Endothelial cell of umbilical vein (primary cell): Measurements from ENCODE around the gene SLC44A1. TPM values are rescaled to one million over a fixed set of nuclear protein-coding genes. Genes with fewer than 3 reads are reported as not detected.

ENCODE experiments used
- BruUV-seq: library from RNA; stranded (reverse); fragments of 400-500 nt; replicated peaks from 2 replicates; lab custom pipeline; 2021; lab: Mats Ljungman, UMichigan
- CTCF ChIA-PET: fragments of 300-600, 350-600 bp; sonication (Branson Sonifier 250); formaldehyde crosslinking; loops from one replicate; lab custom pipeline; 2021; ENCODE audit warnings: antibody characterized with exemption, inconsistent platforms; lab: Charles Lee
- POLR2A ChIA-PET: fragments of 300-600, 350-600 bp; sonication (Branson Sonifier 250); formaldehyde crosslinking; loops from one replicate; lab custom pipeline; 2021; ENCODE audit warnings: antibody characterized with exemption, inconsistent platforms; lab: Charles Lee
- DNase-seq: peaks from one replicate; pipeline ENCODE4 v3.0.0-alpha.2; 2011; ENCODE audit warnings: low read depth, low spot score
- FAIRE-seq: peaks from 2 replicates; lab custom pipeline; 2011; peaks lifted over from hg19 to GRCh38; lab: Jason Lieb, UNC
- H2AFZ ChIP-seq: 2 replicates; pipeline ENCODE4 v1.6.0; 2012; ENCODE audit warnings: low read depth, low read length, control low read depth, inconsistent platforms
- H3K27ac ChIP-seq: 2 replicates; pipeline ENCODE4 v1.5.1; 2011; ENCODE audit warnings: low read depth, mild to moderate bottlenecking, control low read depth, low read length, moderate library complexity; ENCODE audit not compliant: insufficient read depth
- H3K27me3 ChIP-seq, 2 experiments: 2 replicates each; pipeline versions ENCODE4 v1.6.0 to v1.6.1; 2011; ENCODE audit warnings: low read length in 2 of 2, mixed read lengths in 1 of 2; ENCODE audit not compliant: control insufficient read depth in 2 of 2, insufficient read depth in 2 of 2
- H3K36me3 ChIP-seq, 2 experiments: 2 replicates in 1 of 2; 3 replicates in 1 of 2; pipeline ENCODE4 v1.5.1; 2011; ENCODE audit warnings: low read length in 2 of 2, mild to moderate bottlenecking in 1 of 2, moderate library complexity in 1 of 2; ENCODE audit not compliant: control insufficient read depth in 2 of 2, insufficient read depth in 2 of 2; ENCODE audit errors: extremely low read depth in 1 of 2
- H3K4me1 ChIP-seq: 3 replicates; pipeline ENCODE4 v1.5.1; 2011; ENCODE audit warnings: mild to moderate bottlenecking, low read length; ENCODE audit not compliant: control insufficient read depth, insufficient read depth; ENCODE audit errors: extremely low read depth
- H3K4me2 ChIP-seq: 2 replicates; pipeline ENCODE4 v1.6.1; 2011; ENCODE audit warnings: low read length, control low read depth, mixed read lengths; ENCODE audit not compliant: insufficient read depth
- H3K4me3 ChIP-seq, 3 experiments: fragments of 200-600 bp in 1 of 3; sonication (generic), shearing (Covaris generic) in 1 of 3; replicated peaks in 1 of 3; 2 replicates each; pipeline ENCODE4 v1.5.1; 2011 to 2016; ENCODE audit warnings: control low read depth in 3 of 3, low read length in 3 of 3, mild to moderate bottlenecking in 2 of 3, inconsistent platforms in 1 of 3, low read depth in 1 of 3, moderate library complexity in 1 of 3; ENCODE audit not compliant: insufficient read depth in 1 of 3
- H3K79me2 ChIP-seq: 2 replicates; pipeline ENCODE4 v1.6.0; 2012; ENCODE audit warnings: low read length, inconsistent platforms; ENCODE audit not compliant: control insufficient read depth, insufficient read depth
- H3K9ac ChIP-seq: replicated peaks from 2 replicates; pipeline ENCODE3; 2011; ENCODE audit warnings: low read length, control low read depth; ENCODE audit not compliant: insufficient read depth; ENCODE audit errors: extremely low read depth
- H3K9me1 ChIP-seq: replicated peaks from 3 replicates; pipeline ENCODE4 v1.6.0; 2011; ENCODE audit warnings: mild to moderate bottlenecking, low read length; ENCODE audit not compliant: control insufficient read depth, insufficient read depth; ENCODE audit errors: extremely low read depth
- H3K9me3 ChIP-seq: replicated peaks from 2 replicates; pipeline ENCODE4 v1.5.1; 2012; ENCODE audit warnings: low read length, inconsistent platforms; ENCODE audit not compliant: control insufficient read depth, insufficient read depth
- H4K20me1 ChIP-seq: replicated peaks from 2 replicates; pipeline ENCODE3; 2011; ENCODE audit warnings: mild to moderate bottlenecking, low read length; ENCODE audit not compliant: control insufficient read depth, insufficient read depth; ENCODE audit errors: extremely low read depth
- EZH2 ChIP-seq: IDR thresholded peaks from 2 replicates; pipeline ENCODE4 v1.6.1; 2012; ENCODE audit warnings: borderline replicate concordance, low read depth, mild to moderate bottlenecking, moderate library complexity, low read length, inconsistent platforms; ENCODE audit not compliant: severe bottlenecking
- FOS ChIP-seq: IDR thresholded peaks from 2 replicates; pipeline ENCODE4 v1.6.1; 2011; ENCODE audit warnings: mild to moderate bottlenecking, low read length, moderate library complexity, borderline replicate concordance; ENCODE audit not compliant: insufficient read depth
- GATA2 ChIP-seq: IDR thresholded peaks from 2 replicates; pipeline ENCODE4 v1.7.0; 2011; ENCODE audit warnings: low read depth, mild to moderate bottlenecking, moderate library complexity, mixed read lengths, low read length; ENCODE audit not compliant: insufficient read length, insufficient read depth
- JUN ChIP-seq: IDR thresholded peaks from 2 replicates; pipeline ENCODE4 v1.6.1; 2011; ENCODE audit warnings: borderline replicate concordance, low read depth; ENCODE audit not compliant: insufficient read length, insufficient read depth
- MYC ChIP-seq: IDR thresholded peaks from one replicate; pipeline ENCODE4 v1.6.1; 2011; ENCODE audit warnings: mild to moderate bottlenecking, low read depth, low read length
- POLR2A ChIP-seq: IDR thresholded peaks from 2 replicates; pipeline ENCODE4 v1.6.1; 2012; ENCODE audit warnings: low read depth, mild to moderate bottlenecking, control low read depth, low read length
- POLR2AphosphoS5 ChIP-seq: IDR thresholded peaks from 2 replicates; pipeline ENCODE4 v1.6.1; 2012; ENCODE audit warnings: low read depth, mild to moderate bottlenecking, control low read depth, low read length, moderate library complexity; ENCODE audit not compliant: insufficient read depth
- dilution Hi-C: fragments of 300-500 bp; cut with MboI; formaldehyde crosslinking; loops from one replicate; pipeline ENCODE4 v1.15.0; 2019; ENCODE audit warnings: low sequenced_read_pairs; ENCODE audit not compliant: extremely low pct_ligation_motif_present
- intact Hi-C: fragments of 100-400 bp; cut with micrococcal nuclease; formaldehyde crosslinking; loops from one replicate; pipeline ENCODE4 v1.10.0; 2022
- polyA plus RNA-seq, 4 experiments: library from polyadenylated mRNA; depleted of rRNA in 3 of 4; stranded (reverse) in 3 of 4; unstranded in 1 of 4; fragments of >200 nt; gene quantifications; 2 replicates each; pipeline versions ENCODE4 v1.2.1 to v1.2.3, GENCODE V29; 2011 to 2012; ENCODE audit warnings: missing spikeins in 1 of 4
- total RNA-seq: library from RNA; stranded (reverse); gene quantifications from 2 replicates; pipeline ENCODE4 v1.2.3, GENCODE V29; 2021
- TF ChIP-seq, protein P1 (sequence below), 2 donors: IDR thresholded peaks; 1 replicate in 1 of 2; 2 replicates in 1 of 2; pipeline ENCODE4 v1.5.1; 2011; ENCODE audit warnings: low read length in 2 of 2, mild to moderate bottlenecking in 2 of 2, moderate library complexity in 2 of 2, control low read depth in 1 of 2, inconsistent platforms in 1 of 2, low read depth in 1 of 2; ENCODE audit not compliant: insufficient read depth in 1 of 2; ENCODE audit errors: extremely low read depth in 1 of 2
- TF ChIP-seq, protein P2 (sequence below): IDR thresholded peaks from 2 replicates; pipeline ENCODE4 v1.6.1; 2011; ENCODE audit not compliant: insufficient read depth, insufficient read length

SLC44A1 gene
- total and polyA plus RNA-seq, 2 donors (not counting 3 experiments of a cell fraction or from before 2014, with no cell fraction given), result 16.1 to 37.7 TPM

DNA sequence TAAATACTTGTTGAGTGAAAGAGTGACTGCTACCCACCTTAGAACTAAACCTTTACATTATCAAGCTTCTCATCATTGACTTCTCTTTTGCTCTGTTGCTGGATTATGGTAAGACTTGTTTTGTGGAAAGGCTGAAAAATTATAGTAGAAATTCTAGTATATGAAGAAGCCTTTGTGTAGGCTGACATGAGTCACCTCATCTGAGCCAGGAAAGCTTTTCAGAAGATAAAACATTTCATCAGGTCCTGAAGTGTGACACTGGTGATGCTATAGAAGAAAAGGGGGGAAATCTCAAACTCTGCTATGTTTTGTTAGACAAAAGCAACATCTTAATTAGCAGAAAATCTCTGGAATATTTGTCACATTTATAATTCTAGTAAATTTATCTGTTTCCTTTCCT lies 18.4 kb upstream of the SLC44A1 start:
- TF ChIP-seq, protein P1, sequence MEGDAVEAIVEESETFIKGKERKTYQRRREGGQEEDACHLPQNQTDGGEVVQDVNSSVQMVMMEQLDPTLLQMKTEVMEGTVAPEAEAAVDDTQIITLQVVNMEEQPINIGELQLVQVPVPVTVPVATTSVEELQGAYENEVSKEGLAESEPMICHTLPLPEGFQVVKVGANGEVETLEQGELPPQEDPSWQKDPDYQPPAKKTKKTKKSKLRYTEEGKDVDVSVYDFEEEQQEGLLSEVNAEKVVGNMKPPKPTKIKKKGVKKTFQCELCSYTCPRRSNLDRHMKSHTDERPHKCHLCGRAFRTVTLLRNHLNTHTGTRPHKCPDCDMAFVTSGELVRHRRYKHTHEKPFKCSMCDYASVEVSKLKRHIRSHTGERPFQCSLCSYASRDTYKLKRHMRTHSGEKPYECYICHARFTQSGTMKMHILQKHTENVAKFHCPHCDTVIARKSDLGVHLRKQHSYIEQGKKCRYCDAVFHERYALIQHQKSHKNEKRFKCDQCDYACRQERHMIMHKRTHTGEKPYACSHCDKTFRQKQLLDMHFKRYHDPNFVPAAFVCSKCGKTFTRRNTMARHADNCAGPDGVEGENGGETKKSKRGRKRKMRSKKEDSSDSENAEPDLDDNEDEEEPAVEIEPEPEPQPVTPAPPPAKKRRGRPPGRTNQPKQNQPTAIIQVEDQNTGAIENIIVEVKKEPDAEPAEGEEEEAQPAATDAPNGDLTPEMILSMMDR (IDR thresholded peaks at IDR 0.05; ENCODE audit: extremely low read depth in 1 of 2, insufficient read depth in 1 of 2, low read depth in 1 of 2, low read length in 2 of 2), result no peak
- no peak for TF ChIP-seq EZH2
- TF ChIP-seq GATA2, result no peak
- TF ChIP-seq MYC, result no peak
- TF ChIP-seq POLR2A, result no peak
- TF ChIP-seq, protein P2, sequence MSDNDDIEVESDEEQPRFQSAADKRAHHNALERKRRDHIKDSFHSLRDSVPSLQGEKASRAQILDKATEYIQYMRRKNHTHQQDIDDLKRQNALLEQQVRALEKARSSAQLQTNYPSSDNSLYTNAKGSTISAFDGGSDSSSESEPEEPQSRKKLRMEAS, result no peak
- no peak for TF ChIP-seq POLR2AphosphoS5
- no peak for TF ChIP-seq FOS
- no peak for TF ChIP-seq JUN
- no peak overlapping the region for H2AFZ ChIP-seq
- no peaks in the 10 kb centered on the region for H3K9me3 ChIP-seq
- no peaks in the 10 kb centered on the region for H3K4me1 ChIP-seq
- intact Hi-C loops, result no loop called here
- no peaks in the 10 kb centered on the region for H3K9me1 ChIP-seq
- no peak overlapping the region for H3K4me2 ChIP-seq
- no peak overlapping the region for H3K9ac ChIP-seq
- no peaks in the 10 kb centered on the region for H4K20me1 ChIP-seq
- ChIA-PET POLR2A (no interaction called here), CTCF (interaction anchor here (2.0 kb wide), 1 partner anchor 15 kb away, joined by 4 read pairs; no protein-coding TSS in a partner anchor)
- H3K4me3 ChIP-seq, result no peak overlapping the region
- no peaks in the 10 kb centered on the region for H3K27me3 ChIP-seq
- no peaks in the 10 kb centered on the region for H3K36me3 ChIP-seq
- H3K79me2 ChIP-seq, result no peaks in the 10 kb centered on the region
- DNase-seq (no peak), FAIRE-seq (no peak)
- no peak overlapping the region for H3K27ac ChIP-seq
- dilution Hi-C loops, result no loop called here
- no TSS peak for BruUV-seq
